GM18520 (cell line): ENCODE measurements around the gene SH3TC1.

Experiments used
- ATAC-seq: cut with Tn5 transposase; IDR thresholded peaks from one replicate; pipeline ENCODE4 v1.9.1; 2021; ENCODE audit not compliant: unreplicated experiment

The SH3TC1 gene

GRCh38 chr4:8163436-8164193 is 35.5 kb upstream of the SH3TC1 start:
- ATAC-seq = no peak

- no peak for ATAC-seq
Measured at GRCh38 chr4:8164194-8164565, 34.9 kb upstream of the SH3TC1 start.

- ATAC-seq = no peak
Measured at GRCh38 chr4:8164687-8165086, 34.4 kb upstream of the SH3TC1 start.

- no peak for ATAC-seq
Measured at GRCh38 chr4:8165374-8165896, 33.7 kb upstream of the SH3TC1 start.

- ATAC-seq = no peak
Measured at GRCh38 chr4:8167291-8167690, 31.8 kb upstream of the SH3TC1 start.

- no peak for ATAC-seq
Measured at GRCh38 chr4:8167815-8168214, 31.3 kb upstream of the SH3TC1 start.

GRCh38 chr4:8168232-8168631 is 30.9 kb upstream of the SH3TC1 start:
- no peak for ATAC-seq

GRCh38 chr4:8168832-8169598 is 30.1 kb upstream of the SH3TC1 start:
- ATAC-seq = no peak

- no peak for ATAC-seq
Measured at GRCh38 chr4:8169763-8170162, 29.3 kb upstream of the SH3TC1 start.

- no peak for ATAC-seq
Measured at GRCh38 chr4:8170341-8170740, 28.7 kb upstream of the SH3TC1 start.

GRCh38 chr4:8171266-8171665 is 27.8 kb upstream of the SH3TC1 start:
- ATAC-seq = no peak

GRCh38 chr4:8171984-8172924 is 26.8 kb upstream of the SH3TC1 start:
- ATAC-seq = peak; percentile 57

GRCh38 chr4:8173492-8174242 is 25.4 kb upstream of the SH3TC1 start:
- no peak for ATAC-seq

- ATAC-seq = no peak
Measured at GRCh38 chr4:8174970-8175369, 24.1 kb upstream of the SH3TC1 start.

- ATAC-seq = no peak
Measured at GRCh38 chr4:8175686-8176085, 23.4 kb upstream of the SH3TC1 start.

GRCh38 chr4:8176547-8177399 is 22.3 kb upstream of the SH3TC1 start:
- ATAC-seq = no peak

- no peak for ATAC-seq
Measured at GRCh38 chr4:8177552-8177951, 21.5 kb upstream of the SH3TC1 start.

GRCh38 chr4:8177956-8178355 is 21.1 kb upstream of the SH3TC1 start:
- ATAC-seq = no peak

- no peak for ATAC-seq
Measured at GRCh38 chr4:8179074-8179473, 20.0 kb upstream of the SH3TC1 start.

GRCh38 chr4:8179771-8180170 is 19.3 kb upstream of the SH3TC1 start:
- no peak for ATAC-seq
